Body of pancreas (tissue), 4 donors: Measurements from ENCODE around the gene FBXL15. TPM values are rescaled to one million over a fixed set of nuclear protein-coding genes. Genes with fewer than 3 reads are reported as not detected.

ENCODE experiments used
- ATAC-seq: fragments of 150-250 bp; one replicate; pipeline ENCODE4 v1.9.1; 2016
- DNase-seq, 4 donors: peaks; one replicate each; pipeline ENCODE4 v3.0.0-alpha.2; 2019
- H3K27ac ChIP-seq, 4 donors: fragments of 200-600 bp; sonication (generic); 1 replicate in 3 of 4; 2 replicates in 1 of 4; pipeline versions ENCODE4 v1.5.1 to v1.6.1; 2016 to 2019; ENCODE audit warnings: mild to moderate bottlenecking in 1 of 4, mixed read lengths in 1 of 4, moderate library complexity in 1 of 4
- H3K27me3 ChIP-seq, 2 donors: fragments of 200-600 bp; sonication (generic); one replicate each; pipeline ENCODE4 v1.6.0; 2016; ENCODE audit warnings: mild to moderate bottlenecking in 1 of 2
- H3K36me3 ChIP-seq, 2 donors: fragments of 200-600 bp; sonication (generic); replicated peaks in 1 of 2; 2 replicates each; pipeline ENCODE4 v1.5.1; 2016; ENCODE audit warnings: low read depth in 2 of 2; ENCODE audit not compliant: insufficient read depth in 1 of 2
- H3K4me1 ChIP-seq: fragments of 200-600 bp; sonication (generic); one replicate; pipeline ENCODE4 v1.6.0; 2016
- H3K4me3 ChIP-seq, 2 donors: fragments of 200-600 bp; sonication (generic); 1 replicate in 1 of 2; 2 replicates in 1 of 2; pipeline ENCODE4 v1.5.1; 2016 to 2019
- H3K9me3 ChIP-seq, 3 donors: fragments of 200-600 bp; sonication (generic); 1 replicate in 2 of 3; 2 replicates in 1 of 3; pipeline ENCODE4 v1.5.1; 2016
- POLR2A ChIP-seq, 3 donors: fragments of 450-650 bp; IDR thresholded peaks; one replicate each; pipeline ENCODE4 v1.6.1; 2016; ENCODE audit warnings: antibody characterized with exemption in 3 of 3, mild to moderate bottlenecking in 2 of 3
- WGBS, 2 donors: methylation state at CpG; one replicate each; pipeline ENCODE4 v1.1.5; 2017; 5-methylcytosine and 5-hydroxymethylcytosine counted together
- intact Hi-C: fragments of 100-400 bp; cut with DNase I; formaldehyde crosslinking; loops from one replicate; pipeline ENCODE4 v1.15.1; 2023
- total RNA-seq, 2 donors: library from RNA; depleted of rRNA; stranded (reverse); fragments of >200 nt; gene quantifications; one replicate each; pipeline ENCODE4 v1.1.0, GENCODE V29; 2016
- TF ChIP-seq, protein P1 (sequence below), 7 experiments: fragments of 450-650 bp in 4 of 7; fragments of 200-600 bp in 3 of 7; sonication (generic) in 3 of 7; IDR thresholded peaks; one replicate each; pipeline ENCODE4 v1.5.1; 2016 to 2019; ENCODE audit warnings: antibody characterized with exemption in 7 of 7

FBXL15 gene
- total RNA-seq, 2 donors from 2014 or later, result 12.7 to 38.6 TPM

DNA sequence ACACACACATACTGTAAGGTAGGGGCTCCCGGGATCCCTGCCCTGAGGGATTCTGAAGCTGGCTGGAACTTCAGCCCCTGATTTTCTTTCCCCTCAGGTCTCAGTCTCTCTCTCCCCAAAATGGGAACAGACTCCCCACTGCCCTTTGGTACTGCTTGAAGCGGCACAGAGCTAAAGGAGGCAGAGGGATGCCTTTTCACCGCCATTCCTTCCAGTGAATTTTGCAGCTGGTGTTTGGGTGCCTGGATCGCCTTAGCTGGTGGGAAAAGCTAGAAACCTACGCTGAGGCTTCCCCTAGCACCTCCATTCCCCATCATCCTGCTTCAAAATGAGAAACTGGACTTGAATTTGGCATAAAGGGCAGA, 14.5 kb downstream of the FBXL15 start:
- no peak for ATAC-seq
- Histone ChIP-seq H3K4me1 (peaks cover 15% of the 10 kb centered on the region), H3K27me3 (no peaks in the 10 kb centered on the region), H3K27ac (peak overlapping the region in 1 of 4 donors; percentile 45), H3K9me3 (no peaks in the 10 kb centered on the region), H3K36me3 (no peaks in the 10 kb centered on the region), H3K4me3 (no peak overlapping the region)
- no peak for TF ChIP-seq POLR2A (IDR thresholded peaks at IDR 0.05)
- TF ChIP-seq, protein P1, sequence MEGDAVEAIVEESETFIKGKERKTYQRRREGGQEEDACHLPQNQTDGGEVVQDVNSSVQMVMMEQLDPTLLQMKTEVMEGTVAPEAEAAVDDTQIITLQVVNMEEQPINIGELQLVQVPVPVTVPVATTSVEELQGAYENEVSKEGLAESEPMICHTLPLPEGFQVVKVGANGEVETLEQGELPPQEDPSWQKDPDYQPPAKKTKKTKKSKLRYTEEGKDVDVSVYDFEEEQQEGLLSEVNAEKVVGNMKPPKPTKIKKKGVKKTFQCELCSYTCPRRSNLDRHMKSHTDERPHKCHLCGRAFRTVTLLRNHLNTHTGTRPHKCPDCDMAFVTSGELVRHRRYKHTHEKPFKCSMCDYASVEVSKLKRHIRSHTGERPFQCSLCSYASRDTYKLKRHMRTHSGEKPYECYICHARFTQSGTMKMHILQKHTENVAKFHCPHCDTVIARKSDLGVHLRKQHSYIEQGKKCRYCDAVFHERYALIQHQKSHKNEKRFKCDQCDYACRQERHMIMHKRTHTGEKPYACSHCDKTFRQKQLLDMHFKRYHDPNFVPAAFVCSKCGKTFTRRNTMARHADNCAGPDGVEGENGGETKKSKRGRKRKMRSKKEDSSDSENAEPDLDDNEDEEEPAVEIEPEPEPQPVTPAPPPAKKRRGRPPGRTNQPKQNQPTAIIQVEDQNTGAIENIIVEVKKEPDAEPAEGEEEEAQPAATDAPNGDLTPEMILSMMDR (IDR thresholded peaks at IDR 0.05), result no peak
- intact Hi-C loops, result no loop called here
- 43 to 55% methylated on average over 5 of the region's 5 CpGs for WGBS, 2 donors
- no peak for DNase-seq

DNA sequence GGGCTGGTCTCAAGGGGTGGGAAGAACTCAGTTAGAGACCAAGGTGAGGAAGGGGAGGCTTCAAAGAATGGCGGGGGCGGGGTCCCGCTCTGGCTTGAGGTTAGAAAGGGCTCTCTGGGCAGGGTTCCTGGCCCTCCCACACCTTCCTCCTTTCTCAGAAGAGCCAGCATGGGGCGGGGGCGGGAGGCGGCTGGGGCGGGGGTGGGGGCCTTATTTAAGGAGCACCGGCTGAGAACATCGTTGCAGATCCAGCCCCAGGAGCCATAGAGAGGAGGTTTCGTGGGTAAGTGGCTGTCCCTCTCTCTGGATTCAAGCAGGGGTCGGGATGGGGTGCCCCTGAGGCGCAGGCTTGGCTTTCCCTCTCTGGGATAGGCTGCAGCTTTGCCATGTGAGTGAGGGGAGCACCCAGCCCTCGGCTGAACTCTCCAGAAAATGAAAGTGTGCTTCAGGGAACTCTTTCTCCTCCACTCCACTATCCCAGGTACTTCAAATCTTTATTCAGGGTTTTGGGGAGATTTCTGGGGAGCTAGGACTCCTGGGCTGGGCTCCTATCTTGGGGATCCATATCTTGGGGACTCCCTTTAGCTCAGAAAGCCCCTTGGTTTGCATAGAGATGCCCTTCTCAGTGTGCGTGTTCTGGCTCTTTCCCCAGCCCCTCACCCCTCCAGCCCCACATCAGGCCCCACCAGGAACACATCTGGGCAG, 15.0 kb downstream of the FBXL15 start:
- H3K27me3 ChIP-seq, result no peaks in the 10 kb centered on the region
- TF ChIP-seq POLR2A (IDR thresholded peaks at IDR 0.05), result no peak
- TF ChIP-seq, protein P1 (IDR thresholded peaks at IDR 0.05), result no peak
- 15 to 29% methylated on average over 10 of the region's 14 CpGs for WGBS, 2 donors
- peak overlapping the region in 1 of 4 donors; percentile 45 for H3K27ac ChIP-seq
- no peak for DNase-seq
- H3K4me1 ChIP-seq, result peaks cover 15% of the 10 kb centered on the region
- H3K4me3 ChIP-seq, result no peak overlapping the region
- no peak for ATAC-seq
- H3K36me3 ChIP-seq, result no peaks in the 10 kb centered on the region
- intact Hi-C loops, result no loop called here
- H3K9me3 ChIP-seq, result no peaks in the 10 kb centered on the region

DNA sequence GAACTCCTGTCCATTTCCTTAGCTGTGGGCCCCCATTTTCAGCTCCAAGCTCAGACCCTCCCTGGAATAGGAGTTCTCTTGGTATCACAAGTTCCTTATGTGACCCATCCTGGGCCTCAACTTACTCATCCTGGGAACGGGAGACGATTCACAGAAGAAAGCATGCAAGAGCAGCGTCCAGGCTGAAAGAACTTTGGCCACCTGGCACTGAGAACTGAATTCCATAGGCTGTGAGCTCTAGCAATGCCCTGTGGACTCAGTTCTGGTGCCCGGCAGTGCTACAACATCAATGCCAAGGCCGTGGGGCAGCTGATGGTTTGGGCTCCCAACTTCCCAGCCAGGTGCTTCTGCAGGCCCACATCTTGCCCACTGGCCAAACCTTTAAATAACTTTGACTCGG, 15.7 kb downstream of the FBXL15 start:
- DNase-seq (no peak), ATAC-seq (no peak)
- Histone ChIP-seq H3K27ac (no peak overlapping the region), H3K27me3 (no peaks in the 10 kb centered on the region), H3K9me3 (no peaks in the 10 kb centered on the region), H3K4me3 (no peak overlapping the region), H3K36me3 (no peaks in the 10 kb centered on the region), H3K4me1 (peaks cover 13% of the 10 kb centered on the region)
- WGBS, 2 donors, result 57 to 78% methylated on average over 4 to 6 of the region's 6 CpGs
- intact Hi-C loops, result no loop called here
- TF ChIP-seq, protein P1 (IDR thresholded peaks at IDR 0.05), result no peak

DNA sequence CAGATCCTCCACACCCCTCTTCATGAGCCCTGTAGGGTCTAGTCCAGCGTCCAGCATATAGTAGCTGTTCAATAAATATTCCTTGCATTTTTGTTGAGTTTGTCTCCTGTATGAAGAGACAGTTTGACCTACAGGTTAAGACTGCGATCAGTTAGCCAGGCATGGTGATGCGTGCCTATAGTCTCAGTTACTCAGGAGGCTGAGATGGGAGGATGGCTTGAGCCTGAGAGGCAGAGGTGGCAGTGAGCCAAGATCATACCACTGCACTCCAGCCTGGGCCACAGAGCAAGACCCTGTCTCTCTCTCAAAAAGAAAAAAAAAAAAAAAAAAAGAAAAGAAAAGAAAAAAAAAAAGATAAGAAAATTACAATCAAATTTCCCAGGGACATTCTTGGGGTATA, 16.9 kb downstream of the FBXL15 start:
- WGBS, 2 donors, result 93 to 96% methylated on average over 3 of the region's 3 CpGs

More for the DNA sequence above, 16.9 kb downstream of the FBXL15 start:
- Histone ChIP-seq H3K4me1 (peaks cover 5% of the 10 kb centered on the region), H3K27me3 (no peaks in the 10 kb centered on the region), H3K4me3 (no peak overlapping the region), H3K27ac (no peak overlapping the region), H3K9me3 (no peaks in the 10 kb centered on the region), H3K36me3 (no peaks in the 10 kb centered on the region)
- ATAC-seq, result no peak
- intact Hi-C loops, result no loop called here
- no peak for TF ChIP-seq POLR2A (IDR thresholded peaks at IDR 0.05)
- TF ChIP-seq, protein P1 (IDR thresholded peaks at IDR 0.05), result no peak
- no peak for DNase-seq
